Thoracic aorta endothelial cell (primary cell): Measurements from ENCODE around the gene FAM43A. TPM values are rescaled to one million over a fixed set of nuclear protein-coding genes. Genes with fewer than 3 reads are reported as not detected.

Experiments used
- small RNA-seq: library from RNA; depleted of rRNA; stranded (forward); fragments of <200 nt; gene quantifications from one replicate; pipeline ENCODE3, GENCODE V24; 2012
- total RNA-seq: library from RNA; depleted of rRNA; stranded (reverse); fragments of >200 nt; gene quantifications from 2 replicates; pipeline ENCODE4 v1.2.3, GENCODE V29; 2012

Gene FAM43A
- 160 and 165 TPM in 2 replicates for total RNA-seq

DNA sequence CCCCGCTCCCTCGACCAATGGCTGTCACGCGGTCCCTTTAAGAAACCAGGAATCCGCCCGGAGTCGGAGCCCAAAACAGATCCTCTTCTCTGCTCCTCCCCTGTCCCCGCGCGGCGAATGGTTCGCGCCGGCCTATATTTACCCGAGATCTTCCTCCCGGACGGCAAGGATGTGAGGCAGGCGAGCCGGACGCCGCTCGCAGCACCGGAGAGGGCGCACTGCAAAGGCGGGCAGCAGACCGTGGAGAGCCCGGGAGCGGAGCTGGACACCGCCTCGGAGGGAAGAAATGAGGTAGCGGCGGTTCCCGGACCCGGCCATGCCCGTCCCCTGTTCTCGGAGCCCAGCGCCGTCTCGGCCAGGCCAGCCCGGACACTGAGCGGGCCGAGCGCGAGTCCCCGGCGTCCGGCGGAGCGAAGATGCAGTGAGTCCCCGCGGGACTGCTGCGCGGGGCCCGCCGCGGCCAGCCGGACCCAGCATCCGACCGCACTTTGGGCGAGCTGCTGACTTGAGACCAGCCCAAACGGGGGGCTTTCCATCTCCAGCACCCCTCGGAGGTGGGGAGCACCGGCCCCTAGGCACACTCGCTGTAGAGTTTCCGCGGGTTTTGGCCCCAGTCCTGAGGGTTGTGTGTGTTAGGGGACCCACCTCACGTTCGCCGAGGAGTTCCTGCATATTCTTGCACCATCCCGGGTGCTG is at the start of gene FAM43A:
TSS of gene FAM43A (plus strand) at position 166 of the 696 bp plus-strand sequence. CDS start 944 bp downstream, outside the sequence.

DNA sequence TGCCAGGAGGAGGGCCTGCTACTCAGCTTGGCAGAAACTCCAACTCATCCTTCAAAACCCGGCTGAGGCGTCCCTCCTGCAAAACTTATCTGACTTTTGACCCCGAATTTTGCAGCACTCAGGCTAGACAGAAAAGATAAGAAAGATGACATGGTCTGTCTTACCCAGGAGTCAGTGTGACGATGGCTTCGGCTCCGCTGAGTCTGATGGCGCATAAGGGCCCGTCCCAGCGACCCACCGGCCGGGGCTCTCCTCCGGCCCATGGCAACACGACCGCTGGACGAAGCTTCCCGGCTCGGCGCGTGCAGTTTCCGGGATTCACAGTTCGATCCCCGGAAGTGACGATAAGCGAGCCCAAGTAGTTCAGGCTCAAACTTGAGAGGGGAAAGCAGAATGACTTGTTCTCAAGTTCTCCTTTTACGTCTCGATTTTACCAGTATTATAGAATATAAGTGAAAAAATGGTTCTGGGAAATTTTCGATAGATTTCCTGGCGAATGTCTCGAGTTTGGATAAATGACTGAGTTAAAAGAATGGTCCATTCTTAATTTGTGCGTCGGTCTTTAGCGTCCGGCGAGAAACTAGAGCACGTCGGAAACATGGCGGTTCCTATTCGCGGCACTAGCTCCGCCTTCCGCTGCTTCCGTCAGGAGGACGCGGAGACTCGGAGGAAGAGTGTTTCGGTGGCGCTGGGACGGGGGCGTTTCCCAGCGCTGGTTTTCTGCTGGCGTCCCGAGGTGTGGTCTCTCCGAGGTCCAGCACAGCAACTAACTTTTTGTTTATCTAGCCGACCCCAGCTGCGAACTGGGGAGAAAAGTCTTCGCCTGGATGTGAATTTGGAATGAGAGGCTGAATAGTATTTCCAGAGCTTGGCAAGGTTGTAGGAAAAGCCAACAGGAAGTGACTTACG is 13.5 kb upstream of the FAM43A start, which contains the start of gene LSG1:
TSS of gene LSG1 (minus strand) at position 292 of the 909 bp plus-strand sequence. CDS start at position 263, 29 bp downstream.

Small RNA genes lying within 50 kb of the gene (small RNA-seq; reads per million reads assigned to genes)
- gene AC046143.2, result not detected

Other genes with a start within 250 kb of the FAM43A start
- 302 and 308 TPM in 2 replicates for gene ATP13A3, start 198.9 kb upstream of the FAM43A start, total RNA-seq
- 49.8 and 52.1 TPM in 2 replicates for gene TMEM44, start 52.5 kb upstream of the FAM43A start, total RNA-seq
- gene LSG1, start 13.7 kb upstream of the FAM43A start, total RNA-seq, result 94.8 and 129 TPM in 2 replicates